K562 (cell line): ENCODE results near the gene TBPL2.

Experiments
- CREB1 ChIP-seq, 2 experiments: sonication (generic) in 1 of 2; formaldehyde crosslinking in 1 of 2; IDR thresholded peaks; 2 replicates each; pipeline versions ENCODE4 v1.6.1 to v1.8.0; 2012 to 2022; ENCODE audit warnings: inconsistent platforms in 1 of 2, mild to moderate bottlenecking in 1 of 2, missing genetic modification reagents in 1 of 2, moderate library complexity in 1 of 2
- CTCF ChIP-seq, 3 experiments: IDR thresholded peaks in 2 of 3; conservative IDR thresholded peaks in 1 of 3; 2 replicates each; pipeline ENCODE4 v1.5.1; 2011 to 2012; ENCODE audit warnings: low read length in 3 of 3, mild to moderate bottlenecking in 3 of 3, control low read depth in 2 of 3, improper control_type of control experiment in 1 of 3, inconsistent platforms in 1 of 3, low read depth in 1 of 3, mixed read lengths in 1 of 3, moderate library complexity in 1 of 3; ENCODE audit not compliant: insufficient read depth in 2 of 3
- E2F4 ChIP-seq: sonication (generic); formaldehyde crosslinking; IDR thresholded peaks from 2 replicates; pipeline ENCODE4 v1.8.0; 2022; ENCODE audit warnings: mild to moderate bottlenecking, low read depth, missing genetic modification reagents
- HMGN3 ChIP-seq: IDR thresholded peaks from 2 replicates; pipeline ENCODE4 v1.6.1; 2011; ENCODE audit warnings: borderline replicate concordance, low read depth, mild to moderate bottlenecking, mixed read lengths, low read length; ENCODE audit not compliant: insufficient read length; ENCODE audit errors: extremely low read depth
- SMAD1 ChIP-seq: fragments of 150-350 bp; IDR thresholded peaks from 2 replicates; pipeline ENCODE4 v1.6.1; 2014; ENCODE audit warnings: low read length, low read depth; ENCODE audit not compliant: partially characterized antibody

GRCh38 chr14:55412676-55413075 lies 27.7 kb downstream of the TBPL2 start:
- TF ChIP-seq SMAD1 (no peak), CTCF (IDR thresholded peaks at IDR 0.05 in 2 of 3, conservative IDR thresholded peaks at IDR 0.05 in 1 of 3; ENCODE audit: insufficient read depth in 2 of 3, low read depth in 1 of 3, low read length in 3 of 3) (no peak), CREB1 (IDR thresholded peaks at IDR 0.05) (no peak), CREB1 (CRISPR knock-in tag; IDR thresholded peaks at IDR 0.05) (no peak), E2F4 (no peak), HMGN3 (no peak)
